ENCODE data around the gene APOH.

Gene APOH

DNA sequence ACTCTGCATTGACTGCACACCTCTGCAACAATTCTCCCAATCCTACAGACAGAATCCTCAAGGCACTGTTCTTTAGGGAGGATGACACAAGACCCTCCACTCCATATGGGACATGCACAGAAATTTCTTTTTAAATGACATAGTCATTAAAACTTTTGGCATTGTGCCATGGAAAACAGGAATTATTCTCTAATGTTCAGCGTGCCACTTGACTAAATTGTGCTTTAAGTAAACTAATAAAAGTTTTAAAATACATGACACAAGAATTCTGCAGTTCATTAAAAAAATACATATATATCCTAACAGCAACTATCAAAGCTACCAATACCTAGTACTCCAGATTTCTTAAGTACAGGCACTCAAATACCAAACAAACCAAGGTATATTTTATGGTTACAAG, 53.3 kb downstream of the APOH start:
- Histone ChIP-seq H3K36me3 (replicated peaks) (no peaks in the 10 kb centered on the region), H3K27ac (no peak overlapping the region), H3K4me3 (ENCODE audit: low read depth, low read length) (no peak overlapping the region), H3K27me3 (replicated peaks) (no peaks in the 10 kb centered on the region)
- in situ Hi-C loops (cut with HindIII; ENCODE audit: low pct_ligation_motif_present, low sequenced_read_pairs): no loop called here
- no peak for DNase-seq
- no peak for TF ChIP-seq CTCF (IDR thresholded peaks at IDR 0.05; ENCODE audit: low read depth, low read length, missing control alignments)

DNA sequence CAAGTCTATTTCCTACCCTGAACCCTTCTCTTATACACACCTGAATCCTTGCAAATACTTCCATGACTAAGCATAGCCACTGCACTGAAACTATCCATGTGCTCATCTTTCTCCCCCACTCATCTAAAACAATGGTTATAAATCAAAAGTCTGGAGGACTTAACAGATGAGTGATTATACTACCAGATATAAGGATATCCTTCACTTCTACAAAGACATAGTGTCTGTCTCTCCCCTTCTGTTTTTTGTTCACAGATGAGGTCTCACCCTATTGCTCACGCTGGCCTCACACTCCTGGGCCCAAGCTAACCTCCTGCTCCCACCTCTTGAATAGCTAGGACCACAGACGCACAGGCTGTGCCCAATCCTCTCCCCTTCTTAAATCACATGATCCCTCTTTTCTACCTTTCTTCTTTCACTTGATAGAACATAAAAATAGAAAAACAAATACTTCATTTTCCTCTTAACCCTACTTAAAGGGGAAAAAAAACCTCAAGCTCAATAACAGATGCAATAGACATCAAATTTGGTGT, 56.5 kb downstream of the APOH start:
- Histone ChIP-seq H3K4me3 (ENCODE audit: low read depth, low read length) (no peak overlapping the region), H3K27me3 (replicated peaks) (no peaks in the 10 kb centered on the region), H3K27ac (no peak overlapping the region), H3K36me3 (replicated peaks) (no peaks in the 10 kb centered on the region)
- in situ Hi-C loops (cut with HindIII; ENCODE audit: low pct_ligation_motif_present, low sequenced_read_pairs): no loop called here
- no peak for TF ChIP-seq CTCF (IDR thresholded peaks at IDR 0.05; ENCODE audit: low read depth, low read length, missing control alignments)
- DNase-seq: no peak

- in situ Hi-C loops (cut with HindIII; ENCODE audit: low pct_ligation_motif_present, low sequenced_read_pairs): no loop called here
- no peak for TF ChIP-seq CTCF (IDR thresholded peaks at IDR 0.05; ENCODE audit: low read depth, low read length, missing control alignments)
- H3K27ac ChIP-seq: no peak overlapping the region
- no peaks in the 10 kb centered on the region for H3K27me3 ChIP-seq (replicated peaks)
- no peak for DNase-seq
- H3K4me3 ChIP-seq (ENCODE audit: low read depth, low read length): no peak overlapping the region
- H3K36me3 ChIP-seq (replicated peaks): no peaks in the 10 kb centered on the region
These were observed 57.1 kb downstream of the APOH start for GRCh38 chr17:66172144-66172543.

DNA sequence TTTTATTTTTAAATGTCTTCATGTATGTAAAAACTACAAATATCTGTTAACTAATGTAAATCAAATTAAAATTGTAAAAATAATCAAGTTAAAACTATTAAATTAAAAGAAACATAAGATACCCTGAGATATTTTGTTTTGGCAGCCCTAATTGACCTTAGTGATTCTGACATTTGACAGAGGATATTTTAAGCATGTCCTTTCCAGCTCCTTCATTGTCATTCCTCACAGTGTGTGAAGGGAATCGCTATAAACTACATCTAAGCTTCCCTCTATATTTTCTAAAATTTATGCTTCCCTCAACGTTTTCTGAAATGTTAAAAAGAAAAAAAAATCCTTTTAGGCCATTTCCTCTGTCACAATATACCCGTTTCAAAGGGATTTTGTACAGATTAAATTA, 57.5 kb downstream of the APOH start:
- in situ Hi-C loops (cut with HindIII; ENCODE audit: low pct_ligation_motif_present, low sequenced_read_pairs): no loop called here
- no peak for TF ChIP-seq CTCF (IDR thresholded peaks at IDR 0.05; ENCODE audit: low read depth, low read length, missing control alignments)
- DNase-seq: no peak

DNA sequence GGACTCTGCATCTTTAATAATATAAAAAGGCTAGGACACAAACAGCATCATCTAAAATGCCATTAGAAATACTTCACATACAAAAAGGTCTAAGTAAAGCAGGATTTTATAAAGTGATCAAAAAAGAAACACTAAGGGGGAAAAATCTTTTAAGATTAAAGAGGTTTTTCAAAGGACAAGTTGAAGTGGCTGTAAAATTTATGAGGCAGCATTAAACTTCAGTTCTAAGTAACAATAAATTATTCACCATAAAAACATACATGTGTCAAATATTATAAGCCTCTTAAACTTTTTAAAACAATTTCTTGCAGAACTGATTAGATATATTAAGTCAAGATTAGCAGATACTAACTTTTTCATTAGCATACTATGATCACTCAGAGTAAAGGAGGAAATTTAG, 58.0 kb downstream of the APOH start:
- in situ Hi-C loops (cut with HindIII; ENCODE audit: low pct_ligation_motif_present, low sequenced_read_pairs): no loop called here

More for the DNA sequence above, 57.5 kb downstream of the APOH start:
- Histone ChIP-seq H3K27ac (no peak overlapping the region), H3K27me3 (replicated peaks) (no peaks in the 10 kb centered on the region), H3K4me3 (ENCODE audit: low read depth, low read length) (no peak overlapping the region), H3K36me3 (replicated peaks) (no peaks in the 10 kb centered on the region)

More for the DNA sequence above, 58.0 kb downstream of the APOH start:
- H3K36me3 ChIP-seq (replicated peaks): no peaks in the 10 kb centered on the region
- H3K27ac ChIP-seq: no peak overlapping the region
- H3K4me3 ChIP-seq (ENCODE audit: low read depth, low read length): no peak overlapping the region
- no peaks in the 10 kb centered on the region for H3K27me3 ChIP-seq (replicated peaks)
- TF ChIP-seq CTCF (IDR thresholded peaks at IDR 0.05; ENCODE audit: low read depth, low read length, missing control alignments): no peak
- DNase-seq: no peak

Measured in brain microvascular endothelial cell (primary cell).